Mononuclear cell (primary cell): ENCODE results near the gene LRRC75A. TPM values are rescaled to one million over a fixed set of nuclear protein-coding genes. Genes with fewer than 3 reads are reported as not detected.
A peak's percentile ranks its signal among the peaks of the same experiment; 100 is the strongest.
"Not testable (repeated sequence)": the region's sequence is repeated elsewhere in the genome, so short reads cannot be mapped to it uniquely, and the experiment has no call there.

ENCODE experiments used
- H3K27me3 ChIP-seq: 2 replicates; pipeline ENCODE4 v1.6.0; 2011; ENCODE audit warnings: low read length, control low read depth; ENCODE audit not compliant: insufficient read depth
- H3K4me1 ChIP-seq: 2 replicates; pipeline ENCODE4 v1.5.1; 2011; ENCODE audit warnings: mild to moderate bottlenecking, low read length, control low read depth; ENCODE audit not compliant: insufficient read depth
- H3K4me3 ChIP-seq: 2 replicates; pipeline ENCODE4 v1.5.1; 2011; ENCODE audit warnings: mild to moderate bottlenecking, low read length, moderate library complexity
- H3K9me3 ChIP-seq: 2 replicates; pipeline ENCODE4 v1.5.1; 2011; ENCODE audit warnings: low read depth, mild to moderate bottlenecking, control low read depth, low read length
- total RNA-seq: library from RNA; depleted of rRNA; stranded (reverse); fragments of >200 nt; gene quantifications from one replicate; pipeline ENCODE4 v1.2.3, GENCODE V29; 2012

LRRC75A gene
- 2.2 TPM for total RNA-seq

GRCh38 chr17:16491703-16492612 lies at the start of gene LRRC75A:
LRRC75A (minus strand) TSS chr17:16492193; CDS start chr17:16491990, 203 bp downstream.
- peak within 1 kb of the TSS; percentile 40 for H3K4me3 ChIP-seq

GRCh38 chr17:16537130-16537458 lies 45.1 kb upstream of the LRRC75A start:
- Histone ChIP-seq H3K4me3 (no peak overlapping the region), H3K27me3 (no peaks in the 10 kb centered on the region), H3K9me3 (no peaks in the 10 kb centered on the region), H3K4me1 (peaks cover 7% of the 10 kb centered on the region)

More at GRCh38 chr17:16491703-16492612, at the start of gene LRRC75A:
- H3K27me3 ChIP-seq = peaks cover 10% of the 10 kb centered on the region
- peaks cover 12% of the 10 kb centered on the region for H3K4me1 ChIP-seq
- H3K9me3 ChIP-seq = no peaks in the 10 kb centered on the region

- Histone ChIP-seq H3K9me3 (no peaks in the 10 kb centered on the region), H3K4me1 (peaks cover 7% of the 10 kb centered on the region), H3K27me3 (peaks cover 6% of the 10 kb centered on the region), H3K4me3 (no peak overlapping the region)
These were observed 42.2 kb upstream of the LRRC75A start for GRCh38 chr17:16534236-16534635.

DNA sequence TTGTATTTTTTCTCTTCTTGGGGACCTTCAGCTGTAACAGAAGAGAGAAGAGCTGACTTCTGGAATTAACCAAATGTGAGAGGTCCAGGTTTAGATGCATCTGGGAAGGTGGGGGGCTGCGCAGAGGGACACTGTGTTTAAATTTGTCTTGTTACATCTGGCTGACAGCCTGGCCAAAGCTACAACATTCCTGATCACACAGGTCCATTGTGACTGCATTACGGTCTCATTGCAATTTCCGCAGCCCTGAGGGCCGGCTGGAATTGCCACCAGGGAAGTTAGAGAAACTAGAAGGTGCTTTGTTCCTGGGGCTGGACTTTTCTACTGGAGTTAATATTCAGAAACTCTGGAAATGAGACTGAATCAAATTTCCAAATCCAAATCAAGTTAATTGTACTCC lies 37.9 kb upstream of the LRRC75A start:
- no peak overlapping the region for H3K4me3 ChIP-seq
- peaks cover 19% of the 10 kb centered on the region for H3K27me3 ChIP-seq
- no peaks in the 10 kb centered on the region for H3K4me1 ChIP-seq
- H3K9me3 ChIP-seq = no peaks in the 10 kb centered on the region

- Histone ChIP-seq H3K9me3 (no peaks in the 10 kb centered on the region), H3K4me1 (no peaks in the 10 kb centered on the region), H3K4me3 (no peak overlapping the region), H3K27me3 (peaks cover 19% of the 10 kb centered on the region)
These were observed 35.3 kb upstream of the LRRC75A start for GRCh38 chr17:16527298-16527697.

DNA sequence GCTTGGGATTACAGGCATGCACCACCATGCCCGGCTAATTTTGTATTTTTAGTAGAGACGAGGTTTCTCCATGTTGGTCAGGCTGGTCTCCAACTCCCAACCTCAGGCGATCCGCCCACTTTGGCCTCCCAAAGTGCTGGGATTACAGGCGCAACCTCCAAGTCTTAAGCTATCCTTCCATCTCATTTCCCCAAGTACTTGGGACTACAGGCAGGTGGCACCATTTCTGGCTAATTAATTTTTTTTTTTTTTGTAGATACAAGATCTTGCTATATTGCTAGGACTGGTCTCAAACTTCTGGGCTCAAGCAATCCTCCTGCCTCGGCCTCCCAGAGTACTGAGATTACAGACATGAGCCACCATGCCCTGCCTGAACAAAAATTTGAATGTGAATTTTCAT lies 33.6 kb upstream of the LRRC75A start:
- not testable (repeated sequence) for H3K4me3 ChIP-seq

GRCh38 chr17:16521070-16521727 lies 29.2 kb upstream of the LRRC75A start:
- peaks cover 2% of the 10 kb centered on the region for H3K27me3 ChIP-seq
- H3K4me3 ChIP-seq = no peak overlapping the region
- H3K4me1 ChIP-seq = peaks cover 9% of the 10 kb centered on the region
- H3K9me3 ChIP-seq = no peaks in the 10 kb centered on the region

More for the DNA sequence above, 33.6 kb upstream of the LRRC75A start:
- H3K9me3 ChIP-seq, H3K4me1 ChIP-seq: not testable (repeated sequence)
- peaks cover 19% of the 10 kb centered on the region for H3K27me3 ChIP-seq

DNA sequence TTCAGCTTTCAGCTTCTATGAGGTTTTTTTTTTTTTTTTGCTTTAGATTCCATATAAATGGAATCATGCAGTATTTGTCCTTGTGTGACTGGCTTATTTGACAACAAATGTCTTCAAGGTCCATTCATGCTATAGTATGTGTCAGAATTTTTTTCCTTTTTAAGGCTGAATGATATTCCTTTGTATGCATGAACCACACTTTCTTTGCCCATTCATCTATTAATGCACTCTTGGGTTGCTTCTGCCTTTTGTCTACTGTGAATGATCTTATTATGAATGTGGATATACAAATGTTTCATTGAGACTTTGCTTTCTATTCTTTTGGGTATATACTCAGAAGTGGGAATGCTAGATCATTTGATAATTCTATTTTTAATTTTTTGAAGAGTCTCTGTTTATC lies 27.0 kb upstream of the LRRC75A start:
- Histone ChIP-seq H3K4me1 (peaks cover 29% of the 10 kb centered on the region), H3K27me3 (peaks cover 2% of the 10 kb centered on the region), H3K9me3 (no peaks in the 10 kb centered on the region), H3K4me3 (no peak overlapping the region)

DNA sequence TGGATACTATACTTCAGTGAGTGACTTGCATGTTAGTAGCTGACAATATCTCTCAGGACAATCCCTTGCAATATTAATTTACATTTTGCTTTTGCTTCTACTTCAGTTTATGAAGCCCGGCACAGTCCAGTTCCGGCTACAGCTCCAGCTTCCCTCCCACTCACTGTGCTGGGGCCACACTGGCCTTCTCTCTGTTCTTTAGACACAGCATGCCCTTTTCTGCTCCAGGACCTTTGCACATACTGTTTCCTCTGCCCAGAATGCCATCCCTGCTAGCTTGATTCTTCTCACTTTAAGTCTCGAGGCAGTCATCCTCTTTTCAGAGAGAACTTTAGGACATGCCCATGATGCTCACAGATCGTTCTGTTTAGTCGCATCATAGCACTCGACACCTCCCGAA lies 25.5 kb upstream of the LRRC75A start:
- Histone ChIP-seq H3K27me3 (peaks cover 2% of the 10 kb centered on the region), H3K4me1 (peaks cover 44% of the 10 kb centered on the region), H3K9me3 (no peaks in the 10 kb centered on the region), H3K4me3 (no peak overlapping the region)

GRCh38 chr17:16516594-16517051 lies 24.6 kb upstream of the LRRC75A start:
- H3K4me1 ChIP-seq = peaks cover 53% of the 10 kb centered on the region
- no peaks in the 10 kb centered on the region for H3K9me3 ChIP-seq
- H3K27me3 ChIP-seq = peaks cover 2% of the 10 kb centered on the region
- H3K4me3 ChIP-seq = no peak overlapping the region

DNA sequence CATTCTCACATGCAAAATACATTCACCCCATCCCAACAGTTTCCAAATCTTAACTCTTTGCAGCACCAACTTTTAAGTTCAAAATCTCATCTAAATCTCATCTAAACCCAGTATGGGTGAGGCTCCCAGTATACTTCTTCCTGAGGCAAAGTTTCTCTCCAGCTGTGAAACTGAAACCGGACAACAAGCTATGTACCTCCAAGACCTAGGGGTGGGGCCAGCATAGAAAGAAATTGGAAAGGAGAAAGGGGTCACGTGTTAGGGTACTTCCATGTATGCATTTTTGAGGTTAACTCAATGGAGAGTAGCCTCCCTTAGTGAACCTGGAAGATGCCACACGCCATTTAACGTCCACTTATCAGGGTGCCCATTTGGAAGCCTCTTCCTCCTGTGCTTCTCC lies 23.9 kb upstream of the LRRC75A start:
- Histone ChIP-seq H3K9me3 (no peaks in the 10 kb centered on the region), H3K4me3 (no peak overlapping the region), H3K27me3 (peaks cover 2% of the 10 kb centered on the region), H3K4me1 (peaks cover 57% of the 10 kb centered on the region)

GRCh38 chr17:16513873-16514272 lies 21.9 kb upstream of the LRRC75A start:
- no peak overlapping the region for H3K4me3 ChIP-seq
- H3K4me1 ChIP-seq = peaks cover 69% of the 10 kb centered on the region
- no peaks in the 10 kb centered on the region for H3K9me3 ChIP-seq
- H3K27me3 ChIP-seq = peaks cover 2% of the 10 kb centered on the region

DNA sequence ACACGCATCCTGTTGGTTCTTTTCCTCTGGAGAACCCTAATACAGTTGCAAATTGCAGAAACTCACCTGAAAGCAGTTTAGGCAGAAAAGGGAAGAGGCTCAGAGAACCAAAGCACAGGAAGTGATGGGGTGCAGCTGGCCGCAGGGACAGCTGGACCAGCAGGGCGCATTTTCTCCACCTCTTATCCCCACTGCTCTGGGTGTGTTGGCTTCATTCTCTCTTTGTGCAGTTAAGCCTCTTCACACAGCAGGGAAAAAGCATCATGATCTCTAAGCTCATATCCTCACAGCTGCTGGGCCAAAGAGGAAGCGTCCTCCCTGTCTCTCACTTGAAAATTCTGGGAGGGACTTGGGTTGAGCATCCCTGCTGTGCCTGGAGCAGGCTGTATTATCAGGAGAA lies 20.0 kb upstream of the LRRC75A start:
- Histone ChIP-seq H3K9me3 (no peaks in the 10 kb centered on the region), H3K4me1 (peaks cover 69% of the 10 kb centered on the region), H3K4me3 (no peak overlapping the region), H3K27me3 (no peaks in the 10 kb centered on the region)

GRCh38 chr17:16511593-16511992 lies 19.6 kb upstream of the LRRC75A start:
- Histone ChIP-seq H3K4me1 (peaks cover 69% of the 10 kb centered on the region), H3K4me3 (no peak overlapping the region), H3K9me3 (no peaks in the 10 kb centered on the region), H3K27me3 (no peaks in the 10 kb centered on the region)

DNA sequence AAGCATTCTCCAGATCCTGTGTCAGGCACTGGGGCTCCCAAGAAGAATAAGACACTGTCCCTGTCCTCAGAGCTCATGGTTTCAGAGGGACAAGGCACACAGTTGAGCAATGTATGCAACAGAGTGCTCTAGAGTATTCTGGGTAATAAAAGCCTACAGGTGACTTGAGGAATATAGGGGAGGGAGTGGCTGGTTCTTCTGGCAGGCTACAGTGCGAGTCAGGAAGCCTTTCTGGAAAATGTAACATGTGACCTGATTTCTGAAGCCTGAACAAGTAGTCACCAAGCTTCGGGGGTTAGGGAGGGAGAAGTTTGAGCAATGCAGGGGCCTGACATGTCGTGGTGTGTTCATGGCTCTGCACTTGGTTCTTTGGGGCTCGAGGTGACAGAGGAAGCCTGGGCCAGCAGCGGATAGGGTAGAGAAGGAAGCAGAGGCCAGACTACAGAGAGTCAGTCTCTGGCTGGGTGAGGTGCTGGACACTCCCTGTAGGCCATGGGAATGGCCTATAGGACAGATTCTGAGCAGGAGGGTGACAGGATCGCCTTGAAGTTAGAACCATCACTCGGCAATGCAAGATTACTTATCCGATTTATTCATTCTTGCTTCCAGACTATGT lies 16.0 kb upstream of the LRRC75A start:
- Histone ChIP-seq H3K9me3 (no peaks in the 10 kb centered on the region), H3K4me3 (no peak overlapping the region), H3K4me1 (peaks cover 38% of the 10 kb centered on the region), H3K27me3 (no peaks in the 10 kb centered on the region)
